Smooth muscle cell of bladder (primary cell): ENCODE data around the gene SCRG1. TPM values are rescaled to one million over a fixed set of nuclear protein-coding genes. Genes with fewer than 3 reads are reported as not detected.

Experiments
- total RNA-seq: library from RNA; depleted of rRNA; stranded (reverse); fragments of >200 nt; gene quantifications from 2 replicates; pipeline ENCODE4 v1.2.3, GENCODE V29; 2014

SCRG1 gene
- 0.85 and 3.8 TPM in 2 replicates for total RNA-seq

GRCh38 chr4:173398779-173399415 is at the start of gene SCRG1:
SCRG1 (minus strand) TSS chr4:173399116; CDS start chr4:173391414, 7,702 bp downstream.

GRCh38 chr4:173370477-173371291 is 28.2 kb downstream of the SCRG1 start, which contains the start of gene SAP30:
SAP30 (plus strand) TSS chr4:173370954; CDS start chr4:173371183, 229 bp downstream.

Other genes with a start within 250 kb of the SCRG1 start
- gene GALNT7, start 230.3 kb downstream of the SCRG1 start, total RNA-seq, result 18.1 and 20.7 TPM in 2 replicates
- 36.1 and 62.6 TPM in 2 replicates for gene HMGB2, start 64.8 kb downstream of the SCRG1 start, total RNA-seq
- gene SAP30, start 28.2 kb downstream of the SCRG1 start, total RNA-seq, result 12.7 and 30.4 TPM in 2 replicates
- 79.9 and 163 TPM in 2 replicates for gene HAND2, start 131.1 kb upstream of the SCRG1 start, total RNA-seq